H1 (cell line): Measurements from ENCODE around the gene COQ2. TPM values are rescaled to one million over a fixed set of nuclear protein-coding genes. Genes with fewer than 3 reads are reported as not detected.

Experiments used
- RXRA ChIP-seq: IDR thresholded peaks from 2 replicates; pipeline ENCODE4 v1.6.1; 2011; ENCODE audit warnings: low read depth, mild to moderate bottlenecking, low read length, moderate library complexity; ENCODE audit not compliant: insufficient read depth
- polyA plus RNA-seq, 7 experiments: library from polyadenylated mRNA; depleted of rRNA in 3 of 7; stranded (reverse) in 5 of 7; unstranded in 2 of 7; fragments of >200 nt in 5 of 7; fragments of 200-250 nt in 2 of 7; gene quantifications; 1 replicate in 5 of 7; 2 replicates in 1 of 7; 4 replicates in 1 of 7; pipeline versions ENCODE4 v1.2.1 to v1.2.3, GENCODE V29; 2011 to 2013; ENCODE audit warnings: missing spikeins in 2 of 7, mixed read lengths in 2 of 7
- total RNA-seq: library from RNA; stranded (reverse); fragmentation: NEBNext Ultra II Directional; extraction: Animal tissue kit (Norgen Biotek cat#: 25700); gene quantifications from 2 replicates; pipeline ENCODE4 v1.2.1, GENCODE V29; 2021

The COQ2 gene
- total and polyA plus RNA-seq, 2 of the 8 experiments (the other 6 are each of a cell fraction or from before 2014, with no cell fraction given), result 21.5 to 22.9 TPM

GRCh38 chr4:83229791-83230190, 54.8 kb downstream of the COQ2 start (continued):
- no peak for TF ChIP-seq RXRA
